ENCODE data around the gene RNASE13.

The RNASE13 gene

DNA sequence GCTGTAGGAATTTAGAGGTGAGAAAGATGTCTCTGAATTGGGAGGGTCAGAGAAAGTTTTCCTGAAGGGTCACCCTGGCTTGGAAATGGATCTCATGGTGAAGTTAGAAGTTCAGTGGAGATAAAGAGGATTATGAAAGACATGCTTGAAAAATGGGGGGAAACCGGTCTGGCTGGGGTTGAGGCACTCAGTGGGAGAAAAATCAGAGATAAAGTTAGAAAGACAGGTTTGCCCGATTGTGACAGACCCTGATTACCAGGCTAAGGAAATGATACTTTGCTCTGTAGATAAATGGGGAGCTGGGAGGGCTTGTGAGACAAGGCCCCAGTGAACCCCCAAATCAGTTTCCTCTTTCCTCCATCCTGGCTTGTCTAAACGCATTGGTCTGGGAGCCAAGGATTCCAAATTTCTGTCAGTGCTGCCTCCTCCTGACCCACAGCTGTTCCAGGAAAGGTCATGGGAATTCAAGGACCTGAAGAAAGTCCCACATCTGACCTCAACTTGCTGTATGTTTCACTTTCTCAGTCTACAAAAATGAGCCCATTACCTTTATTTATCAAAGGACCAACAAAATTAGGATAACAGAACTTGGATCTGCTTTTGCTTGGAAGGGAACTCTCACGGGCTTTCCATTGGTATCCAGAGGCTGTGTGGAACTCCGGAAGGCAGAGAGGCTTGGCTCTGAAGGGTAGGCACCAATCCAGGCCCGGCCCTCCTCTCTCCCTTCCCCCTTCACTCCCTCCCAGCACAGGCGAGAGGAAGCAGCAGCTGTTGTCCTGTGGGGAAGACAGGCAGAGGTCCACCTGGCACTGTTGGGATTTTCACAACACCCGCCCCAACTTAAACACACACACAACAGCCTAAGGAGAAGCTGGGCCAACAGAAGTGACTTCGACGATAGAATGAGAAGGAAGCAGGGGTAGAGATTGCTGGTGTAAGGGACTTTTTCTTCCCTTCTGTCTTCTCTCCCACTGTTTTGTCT is 4.1 kb upstream of the RNASE13 start:
- ChIA-PET CTCF (interaction anchor here (1.1 to 7.0 kb wide), 12 partner anchors 9 to 342 kb away, joined by 3 to 206 read pairs (median 10); no protein-coding TSS in a partner anchor), POLR2A (interaction anchor here (2.8 kb wide), 1 partner anchor 24 kb away, joined by 15 read pairs; no protein-coding TSS in a partner anchor)
- Histone ChIP-seq H3K27ac (ENCODE audit: extremely low read depth, low read depth, low read length) (no peak overlapping the region), H3K4me1 (ENCODE audit: control insufficient read depth, insufficient read depth, low read length) (no peaks in the 10 kb centered on the region), H3K4me3 (ENCODE audit: low read depth, low read length) (no peak overlapping the region), H3K36me3 (ENCODE audit: control insufficient read depth in 2 of 2, insufficient read depth in 1 of 2, low read length in 2 of 2) (no peaks in the 10 kb centered on the region), H3K9me3 (ENCODE audit: control insufficient read depth, insufficient read depth, low read depth, low read length) (no peaks in the 10 kb centered on the region)
- TF ChIP-seq ZBTB8A (tag by site-specific recombination; IDR thresholded peaks at IDR 0.05) (no peak), ZNF157 (tag by site-specific recombination; IDR thresholded peaks at IDR 0.05) (no peak), ZNF274 (IDR thresholded peaks at IDR 0.05; ENCODE audit: low read length) (no peak), ZNF274 (tag by site-specific recombination; IDR thresholded peaks at IDR 0.05; ENCODE audit: borderline replicate concordance) (no peak), ZEB2 (tag by site-specific recombination; IDR thresholded peaks at IDR 0.05) (no peak), ZNF37A (tag by site-specific recombination; IDR thresholded peaks at IDR 0.05) (no peak), ZNF341 (tag by site-specific recombination; IDR thresholded peaks at IDR 0.05; ENCODE audit: low read depth) (no peak), TRIM28 (IDR thresholded peaks at IDR 0.05; ENCODE audit: borderline replicate concordance, low read length) (no peak), ZBTB1 (tag by site-specific recombination; IDR thresholded peaks at IDR 0.05) (no peak), HOXA7 (CRISPR knock-in tag; IDR thresholded peaks at IDR 0.05; ENCODE audit: borderline replicate concordance) (no peak), ZNF354C (tag by site-specific recombination; IDR thresholded peaks at IDR 0.05; ENCODE audit: borderline replicate concordance, low read depth) (no peak), ZNF140 (tag by site-specific recombination; IDR thresholded peaks at IDR 0.05) (no peak), SP2 (tag by site-specific recombination; IDR thresholded peaks at IDR 0.05) (no peak), ZNF837 (tag by site-specific recombination; IDR thresholded peaks at IDR 0.05) (no peak), ZBTB17 (tag by site-specific recombination; IDR thresholded peaks at IDR 0.05) (no peak), ZNF548 (tag by site-specific recombination; IDR thresholded peaks at IDR 0.05) (no peak), ZNF366 (tag by site-specific recombination; conservative IDR thresholded peaks at IDR 0.05) (no peak)
- TF ChIP-seq, protein P1, sequence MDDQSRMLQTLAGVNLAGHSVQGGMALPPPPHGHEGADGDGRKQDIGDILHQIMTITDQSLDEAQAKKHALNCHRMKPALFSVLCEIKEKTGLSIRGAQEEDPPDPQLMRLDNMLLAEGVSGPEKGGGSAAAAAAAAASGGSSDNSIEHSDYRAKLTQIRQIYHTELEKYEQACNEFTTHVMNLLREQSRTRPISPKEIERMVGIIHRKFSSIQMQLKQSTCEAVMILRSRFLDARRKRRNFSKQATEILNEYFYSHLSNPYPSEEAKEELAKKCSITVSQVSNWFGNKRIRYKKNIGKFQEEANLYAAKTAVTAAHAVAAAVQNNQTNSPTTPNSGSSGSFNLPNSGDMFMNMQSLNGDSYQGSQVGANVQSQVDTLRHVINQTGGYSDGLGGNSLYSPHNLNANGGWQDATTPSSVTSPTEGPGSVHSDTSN (CRISPR knock-in tag; IDR thresholded peaks at IDR 0.05), result no peak
- TF ChIP-seq, protein P2, sequence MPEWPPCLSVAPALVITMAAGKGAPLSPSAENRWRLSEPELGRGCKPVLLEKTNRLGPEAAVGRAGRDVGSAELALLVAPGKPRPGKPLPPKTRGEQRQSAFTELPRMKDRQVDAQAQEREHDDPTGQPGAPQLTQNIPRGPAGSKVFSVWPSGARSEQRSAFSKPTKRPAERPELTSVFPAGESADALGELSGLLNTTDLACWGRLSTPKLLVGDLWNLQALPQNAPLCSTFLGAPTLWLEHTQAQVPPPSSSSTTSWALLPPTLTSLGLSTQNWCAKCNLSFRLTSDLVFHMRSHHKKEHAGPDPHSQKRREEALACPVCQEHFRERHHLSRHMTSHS (tag by site-specific recombination; IDR thresholded peaks at IDR 0.05), result no peak
- TF ChIP-seq, protein P3, sequence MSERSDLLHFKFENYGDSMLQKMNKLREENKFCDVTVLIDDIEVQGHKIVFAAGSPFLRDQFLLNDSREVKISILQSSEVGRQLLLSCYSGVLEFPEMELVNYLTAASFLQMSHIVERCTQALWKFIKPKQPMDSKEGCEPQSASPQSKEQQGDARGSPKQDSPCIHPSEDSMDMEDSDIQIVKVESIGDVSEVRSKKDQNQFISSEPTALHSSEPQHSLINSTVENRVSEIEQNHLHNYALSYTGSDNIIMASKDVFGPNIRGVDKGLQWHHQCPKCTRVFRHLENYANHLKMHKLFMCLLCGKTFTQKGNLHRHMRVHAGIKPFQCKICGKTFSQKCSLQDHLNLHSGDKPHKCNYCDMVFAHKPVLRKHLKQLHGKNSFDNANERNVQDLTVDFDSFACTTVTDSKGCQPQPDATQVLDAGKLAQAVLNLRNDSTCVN (tag by site-specific recombination; optimal IDR thresholded peaks at IDR 0.05), result no peak

DNA sequence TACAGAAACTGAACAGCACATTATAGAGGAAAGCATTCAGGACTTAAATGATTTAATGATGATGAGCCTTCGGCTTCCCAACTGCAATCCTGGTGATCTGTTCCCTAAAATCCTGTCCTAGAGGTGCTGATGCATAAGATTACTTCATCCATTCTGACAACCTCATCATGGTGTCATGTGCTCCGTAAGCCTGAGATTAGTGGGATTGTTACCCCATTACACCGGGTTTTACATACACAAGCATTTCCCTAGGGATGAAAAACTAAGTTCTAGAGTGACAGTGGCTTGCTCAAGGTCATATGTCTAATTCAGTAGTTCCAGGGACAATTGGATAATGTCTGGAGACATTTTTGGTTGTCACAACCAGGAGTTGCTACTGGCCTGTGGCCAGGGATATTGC is 2.5 kb upstream of the RNASE13 start:
- POLR2A ChIA-PET, result no interaction called here
- Histone ChIP-seq H3K4me1 (ENCODE audit: control insufficient read depth, insufficient read depth, low read length) (no peaks in the 10 kb centered on the region), H3K36me3 (ENCODE audit: control insufficient read depth in 2 of 2, insufficient read depth in 1 of 2, low read length in 2 of 2) (no peaks in the 10 kb centered on the region), H3K4me3 (ENCODE audit: low read depth, low read length) (no peak overlapping the region), H3K27ac (ENCODE audit: extremely low read depth, low read depth, low read length) (no peak overlapping the region), H3K9me3 (ENCODE audit: control insufficient read depth, insufficient read depth, low read depth, low read length) (no peaks in the 10 kb centered on the region)
- TF ChIP-seq ZNF777 (tag by site-specific recombination; IDR thresholded peaks at IDR 0.05; ENCODE audit: borderline replicate concordance) (no peak), ZNF843 (tag by site-specific recombination; IDR thresholded peaks at IDR 0.05) (no peak), MZF1 (tag by site-specific recombination; IDR thresholded peaks at IDR 0.05; ENCODE audit: borderline replicate concordance) (no peak), ZNF473 (tag by site-specific recombination; IDR thresholded peaks at IDR 0.05) (no peak), GLI2 (tag by site-specific recombination; IDR thresholded peaks at IDR 0.05; ENCODE audit: borderline replicate concordance, low read depth) (no peak), ZXDB (tag by site-specific recombination; IDR thresholded peaks at IDR 0.05) (no peak), ZNF157 (tag by site-specific recombination; IDR thresholded peaks at IDR 0.05) (no peak), ZNF792 (tag by site-specific recombination; IDR thresholded peaks at IDR 0.05) (no peak)
- CTCF ChIA-PET, result interaction anchor here (1.0 to 3.2 kb wide), 2 partner anchors 22 to 29 kb away, joined by 3 to 31 read pairs; no protein-coding TSS in a partner anchor

Data from HEK293 (cell line).